HG03575 (cell line): ENCODE results near the gene CATSPERE.

Experiments used
- ATAC-seq: cut with Tn5 transposase; IDR thresholded peaks from one replicate; pipeline ENCODE4 v1.9.1; 2021; ENCODE audit not compliant: unreplicated experiment, insufficient number of reproducible peaks, low FRiP score; ENCODE audit errors: extremely low read depth

Gene CATSPERE

GRCh38 chr1:244605835-244606370 is 144.8 kb downstream of the CATSPERE start:
- ATAC-seq: no peak

- no peak for ATAC-seq
Observed at GRCh38 chr1:244614113-244614836, 153.2 kb downstream of the CATSPERE start.

- ATAC-seq: no peak
Observed at GRCh38 chr1:244614879-244615278, 153.8 kb downstream of the CATSPERE start.

GRCh38 chr1:244615301-244615700 is 154.2 kb downstream of the CATSPERE start:
- no peak for ATAC-seq

- ATAC-seq: no peak
Observed at GRCh38 chr1:244626709-244627108, 165.6 kb downstream of the CATSPERE start.

GRCh38 chr1:244628789-244629188 is 167.7 kb downstream of the CATSPERE start:
- ATAC-seq: no peak

GRCh38 chr1:244633140-244633539 is 172.1 kb downstream of the CATSPERE start:
- ATAC-seq: no peak

- no peak for ATAC-seq
Observed at GRCh38 chr1:244634546-244634945, 173.5 kb downstream of the CATSPERE start.

- ATAC-seq: no peak
Observed at GRCh38 chr1:244636488-244637259, 175.6 kb downstream of the CATSPERE start.

- ATAC-seq: no peak
Observed at GRCh38 chr1:244639561-244639960, 178.5 kb downstream of the CATSPERE start.

- ATAC-seq: no peak
Observed at GRCh38 chr1:244640917-244641316, 179.8 kb downstream of the CATSPERE start.

GRCh38 chr1:244642526-244642925 is 181.5 kb downstream of the CATSPERE start:
- no peak for ATAC-seq

- no peak for ATAC-seq
Observed at GRCh38 chr1:244642988-244643387, 181.9 kb downstream of the CATSPERE start.

- ATAC-seq: no peak
Observed at GRCh38 chr1:244645414-244645813, 184.3 kb downstream of the CATSPERE start.

GRCh38 chr1:244645890-244646289 is 184.8 kb downstream of the CATSPERE start:
- ATAC-seq: no peak

GRCh38 chr1:244647819-244648218 is 186.7 kb downstream of the CATSPERE start:
- ATAC-seq: no peak

- no peak for ATAC-seq
Observed at GRCh38 chr1:244651956-244652622, 191.0 kb downstream of the CATSPERE start.

GRCh38 chr1:244652623-244653438 is 191.8 kb downstream of the CATSPERE start, which contains the start of gene DESI2:
DESI2 (plus strand) TSS chr1:244653126; CDS start chr1:244653314, 188 bp downstream.
- ATAC-seq: peak; percentile 98
